ENCODE measurements around the gene ZNF554.

ZNF554 gene

DNA sequence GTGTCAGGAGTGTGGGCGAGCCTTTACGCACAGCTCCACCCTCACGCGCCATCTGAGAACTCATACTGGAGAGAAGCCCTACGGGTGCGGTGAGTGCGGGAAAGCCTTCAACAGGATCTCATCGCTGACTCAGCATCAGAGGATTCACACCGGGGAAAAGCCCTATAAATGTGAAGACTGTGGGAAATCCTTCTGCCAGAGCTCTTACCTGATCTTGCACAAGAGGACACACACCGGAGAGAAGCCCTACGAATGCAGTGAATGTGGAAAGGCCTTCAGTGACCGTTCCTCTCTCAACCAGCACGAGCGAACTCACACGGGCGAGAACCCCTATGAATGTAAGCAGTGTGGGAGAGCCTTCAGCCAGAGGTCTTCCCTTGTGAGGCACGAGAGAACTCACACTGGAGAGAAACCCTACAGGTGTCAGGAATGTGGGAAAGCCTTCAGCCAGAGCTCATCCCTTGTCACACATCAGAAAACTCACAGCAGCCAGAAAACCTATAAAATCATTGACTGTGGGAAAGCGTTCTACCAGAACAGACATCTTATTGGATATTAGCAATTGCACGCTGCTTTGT, 14.7 kb downstream of the ZNF554 start:
- no peak for DNase-seq

- DNase-seq = no peak
These were observed 17.8 kb downstream of the ZNF554 start for GRCh38 chr19:2837430-2837829.

GRCh38 chr19:2840794-2841791, 21.4 kb downstream of the ZNF554 start, which contains the start of gene ZNF555:
TSS of gene ZNF555 (plus strand) at chr19:2841475. CDS start at chr19:2841573, 98 bp downstream.
- peak; percentile 93 for DNase-seq

DNA sequence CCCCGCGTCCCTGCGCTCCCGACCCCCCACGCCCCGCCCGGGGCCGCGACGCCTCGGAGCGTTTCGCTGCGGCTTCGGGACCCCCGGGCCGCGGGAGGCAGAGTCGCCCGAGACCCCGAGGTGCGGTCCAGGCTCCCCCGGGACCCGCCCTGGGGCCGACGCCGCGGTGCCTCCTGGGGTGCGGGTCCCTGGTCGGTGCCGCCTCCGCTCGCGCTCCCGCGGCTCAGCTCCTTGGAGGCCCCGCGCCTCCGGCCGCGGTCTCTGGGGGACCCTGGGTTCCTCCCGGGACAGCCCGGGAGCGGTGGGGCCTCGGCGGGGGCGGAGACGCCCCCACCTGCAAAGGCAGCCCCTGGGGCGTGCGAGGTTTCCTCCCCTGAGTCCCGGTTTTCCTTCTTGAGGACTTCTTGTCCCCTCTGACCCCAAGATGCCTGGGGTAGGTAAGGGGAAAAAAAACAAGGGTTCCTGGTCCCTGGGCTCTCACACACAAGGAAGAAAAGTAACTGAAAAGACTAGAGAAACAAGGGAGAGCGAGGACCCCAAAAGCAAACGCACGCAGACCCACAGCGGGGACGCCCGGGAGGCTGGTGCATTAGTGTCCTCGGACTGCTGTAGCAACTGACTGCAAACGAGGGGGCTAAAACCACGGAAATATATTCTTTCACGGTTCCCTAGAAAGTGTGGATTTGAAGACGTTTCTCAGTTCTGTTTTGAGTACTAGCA, 22.3 kb downstream of the ZNF554 start:
- DNase-seq = no peak

- no peak for DNase-seq
These were observed 25.4 kb downstream of the ZNF554 start for GRCh38 chr19:2845107-2845506.

GRCh38 chr19:2846180-2846894, 26.7 kb downstream of the ZNF554 start:
- DNase-seq = no peak

DNA sequence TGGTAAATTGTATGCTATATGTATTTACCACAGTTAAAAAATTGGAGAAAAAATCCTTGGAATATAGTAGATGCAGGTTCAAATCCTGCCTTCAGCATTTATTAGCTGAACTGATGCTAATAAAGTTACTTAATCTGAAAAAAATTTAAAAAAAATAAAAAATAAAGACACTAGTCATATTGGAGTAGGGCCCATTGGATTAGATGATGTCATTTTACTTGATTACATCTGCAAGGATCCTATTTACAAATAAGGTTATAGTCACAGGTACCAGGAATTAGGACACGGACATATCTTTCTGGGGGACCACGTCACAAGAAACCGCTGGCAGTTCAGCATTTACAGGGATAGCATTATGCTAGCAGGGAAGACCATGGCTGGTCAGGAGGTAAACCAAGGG, 27.8 kb downstream of the ZNF554 start:
- no peak for DNase-seq

- DNase-seq = no peak
These were observed 28.9 kb downstream of the ZNF554 start for GRCh38 chr19:2848616-2849015.

- DNase-seq = no peak
These were observed 30.7 kb downstream of the ZNF554 start for GRCh38 chr19:2850256-2850925.

GRCh38 chr19:2852598-2852997, 32.9 kb downstream of the ZNF554 start:
- no peak for DNase-seq

DNA sequence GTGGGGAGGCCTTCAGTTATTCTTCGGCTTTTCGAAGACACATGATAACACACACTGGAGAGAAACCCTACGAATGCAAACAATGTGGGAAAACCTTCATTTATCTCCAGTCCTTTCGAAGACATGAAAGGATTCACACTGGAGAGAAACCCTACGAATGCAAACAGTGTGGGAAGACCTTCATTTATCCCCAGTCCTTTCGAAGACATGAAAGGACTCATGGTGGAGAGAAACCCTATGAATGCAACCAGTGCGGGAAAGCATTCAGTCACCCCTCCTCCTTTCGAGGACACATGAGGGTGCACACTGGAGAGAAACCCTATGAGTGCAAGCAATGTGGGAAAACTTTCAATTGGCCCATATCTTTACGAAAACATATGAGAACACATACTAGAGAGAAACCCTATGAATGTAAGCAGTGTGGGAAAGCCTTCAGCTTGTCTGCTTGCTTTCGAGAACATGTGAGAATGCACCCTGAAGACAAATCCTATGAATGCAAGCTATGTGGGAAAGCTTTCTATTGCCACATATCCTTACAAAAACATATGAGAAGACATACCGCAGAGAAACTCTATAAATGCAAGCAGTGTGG, 33.4 kb downstream of the ZNF554 start:
- no peak for DNase-seq

DNA sequence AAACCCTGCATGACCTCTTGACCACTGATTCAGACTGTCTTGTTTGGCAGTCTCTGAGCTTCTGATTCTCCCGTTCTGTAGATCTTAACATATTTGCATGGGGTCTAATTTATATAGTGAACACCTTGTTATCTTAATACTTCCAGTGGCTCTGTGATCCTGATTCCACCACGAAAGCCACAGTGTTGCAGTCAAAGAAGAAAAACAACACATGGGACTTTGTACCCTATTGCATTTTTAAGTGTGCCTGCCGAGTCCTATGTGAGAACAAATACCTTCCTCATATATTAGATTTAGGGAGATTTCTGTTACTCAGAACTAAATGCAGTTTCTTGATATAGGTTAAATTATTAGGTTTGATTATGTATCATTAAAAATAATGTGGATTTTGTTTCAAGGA, 35.2 kb downstream of the ZNF554 start:
- no peak for DNase-seq

DNA sequence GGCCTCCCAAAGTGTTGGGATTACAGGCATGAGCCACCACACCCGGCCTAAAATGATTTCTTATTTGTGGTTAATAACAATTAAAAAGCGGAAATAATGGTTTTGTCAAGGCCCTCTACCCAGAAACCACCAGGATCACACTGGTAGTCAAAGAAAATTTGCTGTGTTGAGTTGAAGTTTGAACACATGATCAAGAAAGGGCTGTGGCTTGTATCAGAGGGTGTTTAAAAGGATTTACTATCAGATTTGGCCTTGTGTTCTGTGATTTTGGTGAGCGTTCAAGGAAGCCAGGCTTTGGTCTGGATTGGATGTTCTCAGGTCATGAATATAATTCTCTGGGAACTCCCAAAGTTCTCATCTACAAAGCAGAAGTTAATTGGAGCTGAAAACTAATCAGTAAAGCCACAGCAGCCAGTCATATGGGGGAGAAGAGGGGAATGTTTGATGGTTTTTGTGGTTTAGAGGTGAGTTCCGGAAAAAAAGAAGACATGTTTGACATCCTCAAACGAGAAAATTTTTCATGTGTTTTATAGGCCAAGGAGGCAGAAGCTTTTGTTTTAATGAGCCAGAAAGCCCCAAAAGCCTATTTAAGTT, 36.9 kb downstream of the ZNF554 start:
- no peak for DNase-seq

- no peak for DNase-seq
These were observed 39.2 kb downstream of the ZNF554 start for GRCh38 chr19:2858864-2859263.

DNA sequence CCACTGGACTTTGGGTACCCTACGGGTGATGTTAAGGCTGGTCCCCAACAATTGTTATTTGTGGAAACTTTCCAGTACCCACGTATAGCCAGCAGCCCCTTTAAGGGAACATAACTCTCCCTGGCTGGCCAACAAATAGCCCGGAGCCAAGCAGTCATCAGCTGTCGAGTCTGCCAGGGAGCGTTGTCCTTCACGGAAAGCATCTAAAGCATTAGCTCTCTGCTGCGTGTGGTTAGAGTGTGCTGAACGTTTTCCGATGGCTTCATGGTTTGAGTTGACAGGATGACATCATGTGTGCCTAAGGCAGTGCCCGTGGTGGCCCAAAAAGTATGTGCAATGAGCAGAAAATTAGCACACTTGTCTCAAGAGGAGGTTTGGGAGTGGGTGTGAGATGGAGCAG, 44.1 kb downstream of the ZNF554 start:
- DNase-seq = no peak

GRCh38 chr19:2865334-2866100, 45.8 kb downstream of the ZNF554 start:
- no peak for DNase-seq

- DNase-seq = no peak
These were observed 46.9 kb downstream of the ZNF554 start for GRCh38 chr19:2866495-2867024.

DNA sequence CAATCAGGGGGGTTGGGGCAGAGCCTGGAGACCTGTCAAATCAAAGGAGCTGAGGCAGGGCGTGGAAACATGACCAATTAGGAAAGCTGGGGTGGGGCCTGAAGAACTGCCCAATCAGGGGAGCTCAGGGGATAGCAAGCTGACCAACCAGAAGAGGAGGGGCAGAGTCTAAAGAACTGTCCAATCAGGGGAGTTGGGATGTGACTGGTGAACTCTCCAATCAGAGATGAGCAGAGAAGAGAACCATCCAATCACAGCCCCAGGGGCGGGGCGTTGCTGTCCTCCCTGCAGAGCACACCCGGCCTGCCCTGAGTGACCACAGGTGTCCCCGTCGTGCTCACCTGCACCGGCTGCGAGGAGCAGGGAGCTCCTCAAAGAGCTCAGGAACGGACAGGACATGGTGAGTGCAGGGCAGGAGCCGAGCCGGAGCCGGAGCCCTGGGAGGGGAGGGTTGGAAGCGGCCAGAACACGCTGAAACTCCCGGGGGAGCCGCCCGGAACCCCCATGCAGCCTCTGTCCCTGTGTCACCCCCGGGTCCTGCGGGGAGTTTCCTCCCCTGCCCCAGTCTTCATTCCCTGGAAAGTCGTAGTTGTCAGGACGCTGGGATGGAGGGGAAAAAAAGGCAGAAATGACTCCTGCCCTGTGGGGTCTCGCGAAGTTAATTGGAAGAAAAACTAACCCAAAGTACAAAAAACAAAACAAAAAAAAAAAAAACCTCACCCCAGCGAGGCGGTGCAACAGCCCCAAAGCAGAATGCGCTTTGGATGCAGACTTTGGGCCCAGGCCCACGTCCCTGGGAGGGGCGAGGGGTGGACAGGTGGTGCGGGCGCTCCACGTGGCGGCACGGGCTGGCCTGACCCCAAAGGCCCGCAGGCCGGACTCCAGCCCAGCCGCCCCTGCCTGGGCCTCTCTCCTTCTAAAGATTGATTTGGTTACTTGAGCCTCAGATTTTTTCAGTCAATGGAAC, 47.6 kb downstream of the ZNF554 start, which contains the start of gene ZNF556:
Gene ZNF556 (plus strand): TSS at position 311 of the 967 bp plus-strand sequence. CDS start 87 bp downstream, at position 398.
- no peak for DNase-seq

GRCh38 chr19:2869618-2870017, 50.0 kb downstream of the ZNF554 start:
- DNase-seq = no peak

Measured in activated gamma-delta T cell (primary cell).